GM12878 (cell line): ENCODE data around the gene INHA. TPM values are rescaled to one million over a fixed set of nuclear protein-coding genes. Genes with fewer than 3 reads are reported as not detected.

ENCODE experiments used
- E2F4 ChIP-seq: IDR thresholded peaks from 2 replicates; pipeline ENCODE4 v1.6.1; 2012; ENCODE audit warnings: low read depth, low read length, improper control_type of control experiment
- KLF5 ChIP-seq: fragments of 450-650 bp; IDR thresholded peaks from 2 replicates; pipeline ENCODE4 v1.6.1; 2014; ENCODE audit warnings: mild to moderate bottlenecking; ENCODE audit not compliant: partially characterized antibody
- NBN ChIP-seq: fragments of 450-650 bp; IDR thresholded peaks from 2 replicates; pipeline ENCODE4 v1.6.1; 2016
- NR2F1 ChIP-seq: fragments of 450-650 bp; conservative IDR thresholded peaks from 2 replicates; pipeline ENCODE4 v1.6.1; 2017; ENCODE audit warnings: mild to moderate bottlenecking
- RAD21 ChIP-seq: IDR thresholded peaks from 2 replicates; pipeline ENCODE4 v1.6.1; 2011; ENCODE audit warnings: mild to moderate bottlenecking, low read depth, low read length, moderate library complexity; ENCODE audit not compliant: insufficient read depth
- REST ChIP-seq: IDR thresholded peaks from 2 replicates; pipeline ENCODE4 v1.6.1; 2012; ENCODE audit warnings: mild to moderate bottlenecking, low read depth, low read length
- USF1 ChIP-seq: IDR thresholded peaks from 2 replicates; pipeline ENCODE4 v1.6.1; 2011; ENCODE audit warnings: borderline replicate concordance, low read depth, mild to moderate bottlenecking, moderate library complexity, mixed read lengths, low read length; ENCODE audit not compliant: insufficient read depth; ENCODE audit errors: extremely low read length
- ZSCAN29 ChIP-seq: fragments of 450-650 bp; IDR thresholded peaks from 2 replicates; pipeline ENCODE4 v1.6.1; 2017; ENCODE audit warnings: mild to moderate bottlenecking, moderate library complexity
- polyA plus RNA-seq, 11 experiments: library from polyadenylated mRNA; depleted of rRNA in 4 of 11; unstranded in 6 of 11; stranded (reverse) in 5 of 11; fragments of >200 nt; fragmentation: Nextera tagmentation in 4 of 11; fragmentation: Illumina TruSeq in 1 of 11; extraction: Ambion mirVana in 4 of 11; extraction: Trizol in 1 of 11; gene quantifications; 1 replicate in 1 of 11; 2 replicates in 10 of 11; pipeline versions ENCODE4 v1.2.1 to v1.2.3, GENCODE V29; 2011 to 2016; ENCODE audit warnings: inconsistent platforms in 2 of 11, missing spikeins in 2 of 11, low read depth in 1 of 11
- total RNA-seq, 4 experiments: library from RNA; depleted of rRNA in 3 of 4; stranded (reverse); fragments of >200 nt in 3 of 4; fragmentation: Illumina TruSeq in 1 of 4; extraction: Trizol in 1 of 4; gene quantifications; 2 replicates each; pipeline versions ENCODE4 v1.2.1 to v1.2.3, GENCODE V29; 2013 to 2021

Gene INHA
- total and polyA plus RNA-seq, 10 of the 15 experiments (the other 5 are each of a cell fraction or from before 2014, with no cell fraction given), result not detected

GRCh38 chr2:219593154-219593553 is 21.0 kb downstream of the INHA start (continued):
- TF ChIP-seq REST (no peak), E2F4 (no peak), USF1 (no peak), ZSCAN29 (no peak), NBN (no peak), KLF5 (no peak), NR2F1 (no peak), RAD21 (no peak)
